NCI-H1417 treated with DMSO at 0.1 percent for 48 hours (cell line): Measurements from ENCODE around the gene VSIG10.

Experiments used
- DNase-seq: peaks from one replicate; lab custom pipeline; 2025; lab: John Stamatoyannopoulos, UW

The VSIG10 gene

DNA sequence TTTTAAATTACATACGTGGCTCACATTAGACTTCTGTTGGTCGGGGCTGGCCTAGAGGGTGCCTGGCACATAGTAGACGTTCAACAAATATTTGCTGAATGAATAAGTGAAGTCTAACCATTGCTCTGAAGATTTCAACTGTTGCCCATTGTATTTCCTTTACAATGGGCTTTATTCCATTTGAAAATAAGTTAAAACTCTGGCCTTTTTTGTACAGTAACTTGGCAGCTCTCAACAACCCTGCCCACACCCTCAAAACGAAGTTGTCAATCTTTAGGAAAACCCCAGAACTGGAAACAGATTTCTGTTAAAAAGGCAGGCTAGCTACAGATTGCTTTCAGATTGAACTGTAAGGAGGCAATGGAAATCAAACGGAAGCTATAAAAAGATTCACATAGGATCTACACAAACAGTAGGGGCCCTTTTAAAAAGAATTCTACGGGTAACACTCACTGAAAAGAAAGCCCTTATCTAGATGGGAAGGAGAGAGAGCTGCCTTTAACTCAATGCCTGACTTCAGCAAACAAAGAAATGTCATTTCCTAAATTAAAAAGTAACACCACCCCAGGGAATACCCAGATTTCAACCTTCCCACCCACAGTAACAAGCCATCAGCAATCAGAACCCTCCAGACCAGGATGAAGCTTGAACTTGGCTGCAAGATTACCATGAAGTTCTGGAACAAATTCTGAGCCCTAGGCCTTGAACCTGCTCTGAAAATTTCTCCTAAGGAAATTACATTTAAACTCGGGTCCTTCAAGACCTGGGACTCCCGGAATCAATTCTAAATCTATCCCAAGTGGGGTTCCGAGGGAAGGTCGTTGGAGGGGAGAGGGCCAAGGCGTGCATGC, 44.2 kb downstream of the VSIG10 start:
- DNase-seq = no peak

DNA sequence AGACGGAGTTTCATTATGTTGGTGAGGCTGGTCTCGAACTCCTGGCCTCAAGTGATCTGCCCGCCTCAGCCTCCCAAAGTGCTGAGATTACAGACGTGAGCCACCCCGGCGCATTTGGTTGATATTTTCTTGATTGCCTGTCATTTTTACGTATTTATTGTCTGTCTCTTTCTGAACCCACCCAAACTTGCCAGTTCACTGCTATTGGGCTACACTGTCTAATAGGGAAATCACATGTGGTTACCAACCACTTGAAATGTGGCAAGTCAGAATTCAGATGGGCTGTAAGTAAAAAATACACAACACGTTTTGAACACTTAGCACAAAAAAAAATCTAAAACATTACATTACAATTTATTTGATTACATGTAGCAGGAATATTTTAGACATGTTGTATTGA, 44.9 kb downstream of the VSIG10 start:
- DNase-seq = no peak

DNA sequence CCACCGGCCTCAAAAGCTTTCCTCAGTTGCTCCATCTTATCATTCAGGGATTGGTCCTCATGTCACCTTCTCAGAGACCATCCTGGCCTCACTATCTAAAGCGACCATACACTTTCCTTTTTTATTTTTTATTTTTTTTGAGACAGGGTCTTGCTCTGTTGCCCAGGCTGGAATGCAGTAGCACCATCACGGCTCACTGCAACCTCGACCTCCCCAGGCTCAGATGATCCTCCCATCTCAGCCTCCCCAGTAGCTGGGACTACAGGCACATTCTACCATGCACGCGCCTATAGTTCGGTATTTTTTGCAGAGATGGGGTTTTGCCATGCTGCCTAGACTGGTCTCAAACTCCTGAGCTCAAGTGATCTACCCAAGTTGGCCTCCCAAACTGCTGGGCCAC, 45.6 kb downstream of the VSIG10 start:
- DNase-seq = no peak

DNA sequence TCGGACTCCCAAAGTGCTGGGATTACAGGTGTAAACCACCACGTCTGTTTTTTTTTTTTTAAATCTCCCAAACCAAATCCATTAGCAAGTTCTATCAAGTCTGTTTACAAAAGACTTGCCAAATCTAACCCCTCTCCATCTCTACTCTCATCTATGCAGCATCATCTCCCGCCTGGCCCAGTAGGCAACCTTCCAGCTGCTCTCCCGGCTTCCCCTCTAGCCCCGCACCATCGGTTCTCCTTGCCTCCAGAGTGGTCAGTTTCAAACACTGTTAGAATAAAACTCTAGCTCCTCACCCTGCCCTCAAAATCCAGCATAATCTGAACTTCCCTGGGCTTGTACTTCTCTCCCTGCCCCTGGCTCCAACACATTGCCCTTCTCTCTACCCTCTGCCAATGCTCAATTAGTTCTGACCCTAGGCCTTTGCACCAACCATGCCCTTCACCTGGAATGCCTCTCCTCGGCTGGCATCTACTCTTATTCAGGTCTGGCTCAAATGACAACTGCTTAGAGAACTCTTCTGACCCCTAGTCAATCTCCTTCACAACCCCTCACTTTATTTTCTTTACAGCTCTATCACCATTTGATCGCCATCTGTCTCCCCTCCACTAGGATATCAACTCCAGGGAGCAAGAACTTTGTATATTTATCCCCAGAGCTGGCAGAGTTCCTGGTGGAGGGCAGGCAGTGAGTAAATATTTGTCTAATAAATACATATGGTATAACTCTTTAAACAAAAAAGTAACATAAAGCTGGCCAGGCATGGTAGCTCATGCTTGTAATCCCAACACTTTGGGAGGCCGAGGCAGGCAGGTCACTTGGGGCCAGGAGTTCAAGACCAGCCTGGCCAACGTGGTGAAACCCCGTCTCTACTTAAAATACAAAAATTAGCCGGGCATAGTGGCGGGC, 47.7 kb downstream of the VSIG10 start:
- no peak for DNase-seq

DNA sequence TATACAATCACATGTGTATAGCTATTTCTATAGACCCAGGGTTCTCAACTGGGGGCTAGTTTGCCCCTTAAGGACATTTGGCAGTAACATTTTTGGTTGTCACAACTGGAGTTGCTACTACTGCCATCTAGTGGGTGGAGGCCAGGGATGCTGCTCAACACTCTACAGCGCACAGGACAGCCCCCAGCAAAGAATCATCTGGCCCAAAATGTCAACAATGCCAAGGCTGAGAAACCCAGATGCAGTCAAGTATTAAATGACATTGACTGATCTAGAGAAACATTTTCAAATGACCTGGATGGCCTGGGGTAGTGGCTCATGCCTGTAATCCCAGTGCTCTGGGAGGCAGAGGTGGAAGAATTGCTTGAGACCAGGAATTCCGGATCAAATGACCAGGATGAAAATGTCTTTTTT, 48.7 kb downstream of the VSIG10 start:
- no peak for DNase-seq

DNA sequence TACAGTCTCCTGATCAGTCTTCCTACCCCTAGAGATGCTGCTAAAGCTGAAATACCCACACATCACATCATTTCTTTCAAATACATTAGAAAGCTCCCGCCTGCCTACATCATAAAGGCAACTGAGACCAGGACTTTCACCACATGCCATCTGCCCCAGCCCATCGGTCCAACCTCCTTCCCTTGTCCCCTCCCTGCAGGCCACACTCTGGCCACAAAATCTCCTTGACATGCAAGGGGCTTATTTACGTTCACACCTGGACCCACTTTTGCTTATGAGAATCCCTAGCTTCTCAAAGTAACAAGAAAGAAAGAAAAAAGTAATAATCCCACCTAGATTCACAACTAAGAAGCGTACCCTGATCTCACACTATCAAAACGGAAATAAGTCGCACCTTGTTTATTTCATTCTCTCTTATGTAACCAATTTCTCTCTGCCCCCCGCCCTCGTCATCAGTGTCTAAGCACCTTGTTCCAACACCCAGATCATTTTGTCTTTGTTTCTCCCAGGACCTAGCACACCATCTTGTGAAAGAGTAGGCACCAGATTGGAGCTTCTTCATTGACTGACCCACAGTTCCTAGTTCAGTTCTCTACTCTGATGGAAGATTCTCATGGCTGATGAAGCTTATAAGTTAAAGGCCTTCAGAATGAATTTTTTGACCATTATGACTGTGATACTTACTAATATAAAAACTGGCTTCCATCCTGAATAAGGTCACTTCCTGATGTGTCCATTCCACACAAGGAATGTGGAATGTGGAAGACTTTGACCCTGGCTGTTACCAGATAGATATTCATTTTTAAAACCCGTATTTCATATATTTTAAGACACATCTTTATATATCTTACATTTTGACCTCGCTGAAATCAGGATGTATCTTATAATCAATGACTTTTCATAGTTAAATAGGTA, 50.5 kb downstream of the VSIG10 start:
- DNase-seq = no peak

DNA sequence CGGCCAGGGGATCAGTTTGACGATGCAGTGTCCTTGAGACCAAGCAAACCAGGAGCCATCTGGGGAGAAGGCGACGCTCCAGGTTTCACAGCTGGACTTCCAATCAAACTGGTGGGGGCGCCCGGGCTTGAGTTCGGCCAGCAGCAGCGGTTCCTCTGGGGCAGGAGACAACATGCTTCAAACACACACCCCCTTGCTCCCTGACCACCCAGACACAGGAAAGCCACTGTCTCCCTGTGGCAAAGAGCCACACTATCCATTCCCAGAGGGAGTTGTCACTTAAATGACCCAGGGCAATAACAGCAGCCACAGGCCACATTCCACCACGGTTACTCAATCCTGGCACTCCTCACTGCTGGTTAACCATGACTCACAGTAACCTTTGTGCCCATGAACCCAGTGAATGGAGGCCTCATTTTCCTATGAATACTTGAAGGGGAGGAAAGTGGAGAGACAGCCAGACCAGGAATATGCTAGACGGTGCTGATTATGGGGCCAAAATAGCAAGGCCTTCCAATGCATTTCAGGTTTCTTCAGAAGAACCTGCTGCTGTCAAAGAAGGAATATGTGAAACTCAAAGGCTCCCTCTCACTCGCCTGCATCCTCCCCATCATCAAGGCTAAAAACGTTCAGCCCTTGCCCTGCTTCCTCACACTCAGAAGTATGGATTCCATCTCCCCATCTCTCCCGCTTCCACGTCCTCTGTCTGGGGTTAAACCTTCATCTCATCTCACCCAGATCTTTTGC, 51.3 kb downstream of the VSIG10 start:
- no peak for DNase-seq

DNA sequence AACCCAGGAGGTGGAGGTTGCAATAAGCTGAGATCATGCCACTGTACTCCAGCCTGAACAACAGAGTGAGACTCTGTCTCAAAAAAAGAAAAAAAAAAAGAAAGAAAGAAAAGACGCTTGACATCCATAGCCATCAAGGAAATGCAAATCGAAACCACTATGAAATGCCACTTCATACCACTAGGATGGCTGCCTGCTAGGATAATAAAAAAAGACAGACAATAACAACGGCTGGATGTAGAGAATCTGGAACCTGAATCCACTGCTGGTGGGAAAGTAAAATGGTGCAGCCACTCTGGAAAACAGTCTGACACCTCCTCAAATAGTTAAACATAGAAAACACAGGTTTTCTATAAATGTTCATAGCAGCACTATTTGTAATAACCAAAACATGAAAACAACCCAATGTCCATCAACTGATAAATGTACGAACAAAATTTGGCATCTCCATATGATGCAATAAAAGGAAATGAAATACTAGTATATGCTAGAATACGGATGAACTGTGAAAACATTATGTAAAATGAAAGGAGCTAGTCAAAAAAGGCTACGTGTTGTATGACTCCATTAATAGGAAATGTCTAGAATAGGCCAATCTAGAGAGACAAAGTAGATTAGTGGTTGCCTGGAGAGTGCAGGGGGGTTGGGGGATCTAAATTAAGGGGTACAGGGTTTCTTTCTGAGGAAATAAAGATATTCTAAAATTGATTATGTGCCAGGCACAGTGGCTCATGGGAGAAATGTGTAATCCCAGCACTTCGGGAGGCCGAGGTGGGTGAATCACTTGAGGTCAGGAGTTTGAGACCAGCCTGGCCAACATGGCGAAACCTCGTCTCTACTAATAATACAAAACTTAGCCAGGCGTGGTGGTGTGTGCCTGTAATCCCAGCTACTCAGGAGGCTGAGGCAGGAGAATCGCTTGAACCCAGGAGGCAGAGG, 52.6 kb downstream of the VSIG10 start:
- DNase-seq = no peak

DNA sequence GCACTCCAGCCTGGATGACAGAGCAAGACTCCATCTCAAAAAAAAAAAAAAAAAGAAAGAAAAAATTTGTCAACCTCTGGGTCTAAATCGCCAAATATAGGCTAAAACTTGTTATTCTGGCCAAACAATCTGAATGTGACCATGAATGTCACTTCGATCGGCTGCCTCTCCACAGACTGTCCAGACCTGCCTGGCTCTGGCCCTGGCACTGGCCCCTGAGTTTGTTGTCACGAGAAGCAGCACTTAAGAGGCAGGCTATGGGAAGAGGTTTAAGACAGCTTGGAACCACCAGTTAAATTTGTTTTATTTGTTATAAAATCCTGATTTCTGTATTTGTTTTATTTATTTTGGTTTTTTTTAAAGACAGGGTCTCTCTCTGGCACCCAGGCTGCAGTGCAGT, 57.4 kb downstream of the VSIG10 start:
- DNase-seq = no peak

DNA sequence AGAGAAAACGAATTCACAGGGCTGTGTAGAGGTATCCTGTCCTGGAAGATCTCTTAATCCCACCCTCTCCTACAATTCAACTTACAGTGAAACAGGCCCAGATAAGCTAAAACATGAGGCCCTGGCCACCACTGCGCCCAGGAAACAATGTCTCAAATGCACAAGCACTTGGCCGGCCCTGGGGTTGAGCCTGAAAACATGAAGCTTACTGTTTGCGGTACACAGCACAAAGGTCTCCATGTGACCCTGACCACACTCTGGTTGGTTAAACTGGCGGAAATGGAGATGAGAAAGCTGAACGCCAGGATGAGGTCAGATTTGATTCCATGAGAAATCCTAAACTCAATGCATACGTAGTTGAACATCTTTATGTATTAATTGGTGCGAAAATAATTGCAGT, 59.2 kb downstream of the VSIG10 start:
- DNase-seq = no peak

DNA sequence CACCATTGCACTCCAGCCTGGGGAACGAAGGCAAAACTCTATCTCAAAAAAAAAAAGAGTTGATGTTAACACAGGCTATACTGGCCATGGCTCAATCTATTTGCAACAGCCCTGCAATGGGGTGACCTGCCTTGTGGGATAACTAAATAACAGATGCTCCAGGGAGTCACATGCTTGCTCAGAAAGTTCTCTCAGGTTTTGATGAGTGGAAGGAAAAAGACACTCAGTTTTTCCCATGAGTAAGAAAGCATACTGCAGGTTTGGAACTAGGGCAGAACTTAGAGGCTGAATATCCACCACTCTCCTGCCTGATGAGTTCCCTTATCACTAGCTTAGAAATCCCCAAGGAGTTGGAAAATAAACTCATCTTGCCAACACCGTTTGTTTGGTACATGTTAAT, 59.7 kb downstream of the VSIG10 start:
- no peak for DNase-seq

DNA sequence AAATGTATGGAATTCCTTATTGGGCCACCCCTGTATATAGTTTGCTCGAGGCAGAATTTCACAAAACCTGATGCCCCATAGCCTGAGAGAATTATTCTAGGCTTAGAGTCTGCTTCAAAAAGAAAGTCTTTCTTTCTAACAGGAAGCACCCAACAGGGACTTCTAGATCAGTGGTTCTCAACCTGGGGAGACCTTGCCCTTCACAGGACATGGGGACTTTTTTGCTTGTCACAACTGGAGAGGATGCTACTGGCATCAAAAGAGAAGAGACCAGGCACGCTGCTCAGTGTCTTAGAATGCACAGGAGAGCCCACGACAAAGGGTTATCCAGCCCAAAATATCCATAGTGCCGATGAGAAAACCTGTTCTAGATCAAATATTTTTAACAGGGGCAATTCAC, 61.7 kb downstream of the VSIG10 start:
- no peak for DNase-seq

DNA sequence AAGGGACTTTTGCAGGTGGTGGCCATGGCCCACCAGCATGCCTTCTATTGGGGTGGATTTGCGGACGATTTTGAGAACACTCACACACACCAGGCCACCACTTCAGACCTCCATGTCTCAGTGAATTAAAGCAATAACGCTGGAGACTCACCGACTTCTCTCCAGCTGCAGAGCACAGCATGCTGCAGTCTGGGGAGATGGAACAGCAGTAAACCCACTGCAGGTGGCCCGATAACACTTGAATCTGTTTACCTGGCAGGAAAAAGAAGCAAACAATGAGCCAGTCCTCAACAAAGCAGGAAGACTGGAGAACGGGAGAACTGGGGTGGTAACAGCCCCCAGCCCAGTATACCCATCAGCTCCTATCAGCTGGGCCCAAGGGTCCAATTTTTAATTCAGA, 65.7 kb downstream of the VSIG10 start:
- DNase-seq = peak; percentile 64

DNA sequence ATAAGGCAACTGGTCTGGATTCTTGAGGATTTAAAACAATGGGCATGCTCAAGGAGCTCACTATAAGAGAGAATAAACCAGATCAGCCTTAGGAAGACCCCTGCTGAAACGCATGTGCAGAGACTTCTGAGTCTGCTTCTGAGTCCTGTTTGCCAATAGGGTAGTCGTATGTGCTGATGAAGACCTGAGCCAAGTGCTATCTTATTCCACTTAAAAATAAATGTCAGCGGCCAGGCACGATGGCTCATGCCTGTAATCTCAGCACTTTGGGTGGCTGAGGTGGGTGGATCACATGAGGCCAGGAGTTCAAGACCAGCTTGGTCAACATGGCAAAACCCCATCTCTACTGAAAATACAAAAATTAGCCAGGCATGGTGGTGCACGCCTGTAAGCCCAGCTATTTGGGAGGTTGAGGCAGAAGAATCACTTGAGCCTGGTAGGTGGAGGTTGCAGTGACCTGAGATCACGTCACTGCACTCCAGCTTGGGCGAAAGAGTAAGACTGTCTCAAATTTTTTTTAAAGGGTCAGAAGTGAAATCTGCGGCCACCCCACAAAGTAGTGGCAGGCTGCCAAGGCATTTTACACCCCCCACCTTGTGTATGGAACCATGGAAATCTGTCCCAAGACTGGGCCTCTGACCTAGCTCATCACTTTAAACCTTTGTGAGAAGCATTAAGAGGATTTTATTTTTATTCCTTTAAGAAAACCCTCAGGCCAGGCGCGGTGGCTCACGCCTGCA, 67.0 kb downstream of the VSIG10 start:
- no peak for DNase-seq

DNA sequence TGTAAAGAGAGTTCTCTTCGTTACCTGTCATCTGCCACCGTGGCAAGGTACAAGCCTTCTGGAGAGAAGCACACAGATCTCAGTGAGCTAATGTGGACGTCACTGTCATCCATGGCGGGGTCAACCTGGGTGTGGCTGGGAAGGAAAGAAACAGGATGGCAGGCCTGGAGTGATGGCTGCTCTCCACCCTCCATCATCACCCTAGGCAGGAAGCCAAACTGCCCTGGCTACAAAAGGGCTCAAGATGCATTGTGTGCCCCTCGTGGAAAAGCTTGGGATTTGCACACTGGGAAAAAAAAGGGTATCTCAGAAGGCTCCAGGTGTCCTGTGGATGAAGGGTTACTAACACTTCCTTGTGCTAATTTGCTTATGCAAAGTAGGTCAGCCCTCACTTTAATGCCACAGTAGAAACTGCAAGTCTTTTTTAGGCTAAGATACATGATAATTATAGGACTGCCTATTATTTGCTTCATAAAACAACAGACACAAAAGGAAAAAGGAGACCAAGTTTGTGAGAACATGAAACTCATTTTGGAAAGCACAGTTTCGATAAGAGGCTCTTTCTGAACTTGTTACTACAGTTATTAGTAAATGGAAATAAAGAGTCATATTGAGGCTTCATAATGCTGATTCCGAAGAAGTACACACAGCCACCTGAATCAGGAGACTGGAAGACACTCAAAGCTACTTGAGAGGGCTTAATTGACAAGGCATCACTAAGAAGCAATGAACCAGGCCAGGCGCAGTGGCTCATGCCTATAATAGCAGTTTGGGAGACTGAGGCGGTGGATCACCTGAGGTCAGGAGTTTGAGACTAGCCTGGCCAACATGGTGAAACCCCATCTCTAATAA, 68.4 kb downstream of the VSIG10 start:
- no peak for DNase-seq

DNA sequence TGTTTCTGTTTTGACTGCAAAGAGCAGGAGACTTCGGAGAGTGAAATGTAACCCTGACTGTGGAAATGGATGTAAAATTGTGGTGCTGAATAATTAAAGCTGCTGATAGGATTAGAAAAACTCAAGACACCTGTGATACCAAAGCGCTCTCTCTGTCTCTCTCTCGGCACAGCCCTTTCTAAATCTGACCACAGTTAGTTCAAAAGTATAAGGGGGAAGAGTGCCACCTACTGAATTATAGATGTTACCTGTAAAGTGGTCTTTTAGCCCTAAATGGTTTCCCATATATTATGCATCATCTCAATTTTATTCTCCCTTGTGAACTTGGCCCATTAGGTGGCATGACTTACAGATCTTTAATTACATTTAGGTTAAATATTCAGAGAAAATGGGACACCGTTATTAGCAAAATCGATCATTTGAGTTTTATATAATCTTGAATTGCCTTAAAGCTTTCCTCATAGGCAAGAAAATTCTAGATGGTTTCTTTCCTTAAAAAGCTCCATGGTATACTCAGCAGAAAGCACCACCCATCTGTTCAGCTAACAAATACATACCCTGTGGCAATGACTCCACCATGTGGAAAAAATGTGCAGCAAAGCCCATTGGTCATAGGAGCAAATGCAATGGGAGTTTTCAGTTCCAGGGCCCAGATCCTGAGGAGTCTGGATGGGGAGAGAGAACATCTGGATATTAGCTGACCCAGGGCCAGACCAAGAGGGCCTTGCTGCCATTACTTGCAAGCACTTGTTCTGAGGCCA, 69.2 kb downstream of the VSIG10 start:
- DNase-seq = no peak

DNA sequence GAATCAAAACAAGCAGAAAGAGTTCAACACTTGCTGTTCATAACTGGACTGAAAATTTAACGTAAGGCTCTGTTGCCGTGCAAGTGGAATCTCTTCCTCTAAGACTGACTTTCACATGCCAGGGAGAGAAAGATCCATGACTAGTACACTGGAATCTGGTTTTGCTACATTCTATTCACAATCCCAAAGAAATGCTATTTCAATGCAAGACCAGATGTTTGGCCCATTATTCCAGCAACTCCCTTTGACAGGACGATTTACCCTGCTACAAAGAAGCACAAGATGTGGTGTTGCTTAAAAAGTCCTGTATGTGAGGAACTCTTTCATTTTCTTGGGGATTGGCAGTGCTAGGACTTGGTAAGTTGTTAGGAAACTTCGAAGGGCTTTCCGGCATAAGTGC, 69.9 kb downstream of the VSIG10 start:
- DNase-seq = no peak

DNA sequence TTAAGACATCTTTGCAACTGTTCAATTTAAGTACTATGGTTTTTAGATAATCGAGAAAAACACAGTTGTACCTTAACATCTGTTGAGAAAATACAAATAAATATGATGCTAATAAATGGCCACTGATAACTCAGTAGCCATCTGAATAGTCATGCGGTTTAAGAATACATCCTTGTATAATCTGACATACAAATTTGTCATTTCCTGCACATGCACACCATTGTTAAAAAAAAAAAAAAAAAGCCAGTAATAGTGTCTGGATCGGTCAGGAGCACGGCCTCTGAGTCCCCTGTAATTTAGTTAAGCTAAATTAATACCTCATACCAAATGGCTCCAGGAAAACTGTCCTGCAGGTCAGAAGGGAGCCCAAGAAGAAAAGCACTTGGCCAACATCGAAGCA, 70.5 kb downstream of the VSIG10 start:
- DNase-seq = no peak
